Measurements from ENCODE around the gene TXN. TPM values are rescaled to one million over a fixed set of nuclear protein-coding genes. Genes with fewer than 3 reads are reported as not detected.

The TXN gene
- total and polyA plus RNA-seq, 2 of the 8 experiments (the other 6 are each of a cell fraction or from before 2014, with no cell fraction given), result 297 to 419 TPM

DNA sequence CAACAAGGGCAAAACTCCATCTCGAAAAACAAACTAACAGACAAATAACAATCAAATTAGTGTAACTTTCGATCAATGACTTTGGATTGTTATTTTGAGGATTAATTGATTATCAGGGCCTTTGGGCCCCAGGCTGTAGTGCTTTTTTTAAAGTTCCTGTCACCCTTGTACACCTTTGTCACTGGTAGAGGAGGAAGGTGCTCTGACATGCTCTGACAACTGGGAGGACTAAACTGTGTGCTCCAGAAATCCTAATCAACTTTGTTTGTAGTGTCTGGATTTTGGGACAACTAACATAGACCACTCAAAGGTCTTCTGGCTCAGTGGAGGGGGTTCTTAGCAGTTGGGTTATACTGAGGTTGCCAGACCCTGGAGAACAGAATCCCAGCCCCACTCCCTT, 1.8 kb downstream of the TXN start:
- Histone ChIP-seq H3K27me3 (replicated peaks in 1 of 4; ENCODE audit: control insufficient read depth in 3 of 4, extremely low read depth in 1 of 4, insufficient read depth in 3 of 4, low read length in 3 of 4) (no peaks in the 10 kb centered on the region; a peak in 1 of 7 replicates), H3K23me2 (ENCODE audit: low read depth, low read length) (peaks cover 11% of the 10 kb centered on the region), H4K5ac (ENCODE audit: insufficient read length, low read depth, low read length) (no peak overlapping the region), H3K18ac (ENCODE audit: extremely low read depth, low read length) (no peak overlapping the region), H3K4me2 (ENCODE audit: insufficient read depth in 1 of 2, low read depth in 2 of 2, low read length in 2 of 2) (peak overlapping the region; percentile 93 to 96), H3K4me1 (replicated peaks in 1 of 4; ENCODE audit: control insufficient read depth in 3 of 4, insufficient read depth in 4 of 4, low read length in 3 of 4) (peaks cover 8 to 18% (median 10%) of the 10 kb centered on the region in 4 experiments), H3K14ac (ENCODE audit: insufficient read length) (no peak overlapping the region), H3K23ac (ENCODE audit: insufficient read length) (no peak overlapping the region), H2BK20ac (ENCODE audit: low read length) (no peak overlapping the region), H3K79me2 (ENCODE audit: control insufficient read depth in 1 of 2, insufficient read depth in 2 of 2, low read length in 2 of 2) (peaks cover 29 to 66% of the 10 kb centered on the region in 2 experiments), H3K56ac (replicated peaks; ENCODE audit: insufficient read length, low read depth, low read length) (no peak overlapping the region), H4K20me1 (replicated peaks in 1 of 2; ENCODE audit: control insufficient read depth in 1 of 2, insufficient read depth in 2 of 2, low read length in 2 of 2) (peaks cover 8 to 14% of the 10 kb centered on the region in 2 experiments), H4K91ac (replicated peaks; ENCODE audit: insufficient read length, low read length) (no peak overlapping the region), H4K8ac (ENCODE audit: extremely low read depth, insufficient read depth, low read length) (no peak overlapping the region), H3K4me3 (ENCODE audit: extremely low read depth in 1 of 4, insufficient read depth in 2 of 4, low read depth in 3 of 4, low read length in 4 of 4) (peak overlapping the region; percentile 82 to 94 (median 92); a peak in 5 of 8 replicates), H2AFZ (ENCODE audit: low read length) (no peak overlapping the region), H3K79me1 (ENCODE audit: low read depth, low read length) (peaks cover 5% of the 10 kb centered on the region; the same call in 1 of the 2 replicates), H2BK12ac (ENCODE audit: low read depth, low read length) (no peak overlapping the region), H3K36me3 (ENCODE audit: control insufficient read depth in 2 of 4, insufficient read depth in 4 of 4, low read length in 3 of 4) (peaks cover 0 to 13% (median 10%) of the 10 kb centered on the region in 4 experiments; a peak in 7 of 8 replicates), H2AK5ac (ENCODE audit: low read depth, low read length) (no peak overlapping the region), H3K9ac (replicated peaks in 1 of 4; ENCODE audit: extremely low read depth in 1 of 4, low read depth in 3 of 4, low read length in 3 of 4) (peak overlapping the region in 1 of 4 experiments; percentile 39; a peak in 2 of 7 replicates), H2BK120ac (replicated peaks; ENCODE audit: low read depth, low read length) (no peak overlapping the region), H3K4ac (replicated peaks; ENCODE audit: insufficient read length, low read depth, low read length) (no peak overlapping the region), H3K9me3 (ENCODE audit: insufficient read depth in 2 of 2, low read depth in 1 of 2, low read length in 1 of 2) (no peaks in the 10 kb centered on the region), H2BK15ac (ENCODE audit: low read length) (no peak overlapping the region), H3K27ac (ENCODE audit: low read depth, low read length) (no peak overlapping the region), H2BK5ac (ENCODE audit: low read depth, low read length) (no peak overlapping the region)
- no peak for DNase-seq (ENCODE audit: low read depth in 1 of 2, low spot score in 2 of 2)
- 86% methylated on average over 2 of the region's 2 CpGs; no CpG with 5 or more reads in 1 of the 2 experiments for WGBS, 2 experiments (ENCODE audit: extremely low coverage in 1 of 2, insufficient coverage in 1 of 2, insufficient read length in 1 of 2, insufficient replicate concordance in 2 of 2, low coverage in 1 of 2, low lambda C conversion rate in 2 of 2, missing lambda C conversion rate in 1 of 2)
- ChIA-PET POLR2A (ENCODE audit: partially characterized antibody) (no interaction called here), CTCF (ENCODE audit: partially characterized antibody) (interaction anchor here (1.1 kb wide), 1 partner anchor 32 kb away, joined by 3 read pairs; no protein-coding TSS in a partner anchor)
- FAIRE-seq, result no peak
- TF ChIP-seq CTBP2 (IDR thresholded peaks at IDR 0.05; ENCODE audit: borderline replicate concordance, insufficient read depth, insufficient read length, low read length) (no peak), GTF2F1 (IDR thresholded peaks at IDR 0.05; ENCODE audit: borderline replicate concordance, low read depth, low read length) (no peak), CTCF (IDR thresholded peaks at IDR 0.05; ENCODE audit: control extremely low read depth in 1 of 3, insufficient read depth in 1 of 3, low read depth in 1 of 3, low read length in 3 of 3) (no peak), CEBPB (IDR thresholded peaks at IDR 0.05; ENCODE audit: low read depth, low read length) (no peak), CHD2 (IDR thresholded peaks at IDR 0.05; ENCODE audit: low read length) (no peak), SUZ12 (IDR thresholded peaks at IDR 0.05; ENCODE audit: low read length) (no peak), KDM5A (IDR thresholded peaks at IDR 0.05; ENCODE audit: low read length) (no peak), CBX8 (IDR thresholded peaks at IDR 0.05; ENCODE audit: borderline replicate concordance, low read depth, low read length) (no peak), HDAC6 (IDR thresholded peaks at IDR 0.05; ENCODE audit: low read depth, low read length) (no peak), BRCA1 (IDR thresholded peaks at IDR 0.05; ENCODE audit: low read depth, low read length) (no peak), KDM1A (IDR thresholded peaks at IDR 0.05; ENCODE audit: borderline replicate concordance, low read length) (no peak)

Measured in H1 (cell line).